Stomach smooth muscle (tissue), 2 donors: ENCODE data around the gene IL24.

Experiments used
- H3K27ac ChIP-seq: one replicate; pipeline ENCODE4 v1.7.0; 2013; ENCODE audit warnings: mild to moderate bottlenecking, low read length, inconsistent platforms
- H3K27me3 ChIP-seq, 2 donors: one replicate each; pipeline ENCODE4 v1.7.0; 2013; ENCODE audit warnings: low read length in 2 of 2; ENCODE audit not compliant: insufficient read depth in 2 of 2, control insufficient read depth in 1 of 2
- H3K36me3 ChIP-seq, 2 donors: one replicate each; pipeline ENCODE4 v1.7.0; 2013; ENCODE audit warnings: low read length in 2 of 2; ENCODE audit not compliant: control insufficient read depth in 2 of 2, insufficient read depth in 2 of 2
- H3K4me1 ChIP-seq: one replicate; pipeline ENCODE4 v1.7.0; 2013; ENCODE audit warnings: low read length; ENCODE audit not compliant: control insufficient read depth, insufficient read depth
- H3K4me3 ChIP-seq, 2 donors: one replicate each; pipeline ENCODE4 v1.7.0; 2013; ENCODE audit warnings: low read length in 2 of 2
- H3K9ac ChIP-seq, 2 donors: one replicate each; pipeline ENCODE4 v1.7.0; 2013; ENCODE audit warnings: low read length in 2 of 2, mild to moderate bottlenecking in 1 of 2
- H3K9me3 ChIP-seq, 2 donors: one replicate each; pipeline ENCODE4 v1.7.0; 2013; ENCODE audit warnings: low read length in 2 of 2; ENCODE audit not compliant: control insufficient read depth in 2 of 2
- donor health status: healthy.
- donor health status: Pancreatic carcinoma.

IL24 gene

GRCh38 chr1:206893380-206893779 lies 3.9 kb upstream of the IL24 start:
- H3K9me3 ChIP-seq = no peaks in the 10 kb centered on the region
- H3K27ac ChIP-seq = no peak overlapping the region
- H3K9ac ChIP-seq = no peak overlapping the region
- H3K36me3 ChIP-seq = no peaks in the 10 kb centered on the region
- H3K4me3 ChIP-seq = no peak overlapping the region
- H3K4me1 ChIP-seq = peaks cover 4% of the 10 kb centered on the region
- peaks cover 7 to 13% of the 10 kb centered on the region in 2 donors for H3K27me3 ChIP-seq

DNA sequence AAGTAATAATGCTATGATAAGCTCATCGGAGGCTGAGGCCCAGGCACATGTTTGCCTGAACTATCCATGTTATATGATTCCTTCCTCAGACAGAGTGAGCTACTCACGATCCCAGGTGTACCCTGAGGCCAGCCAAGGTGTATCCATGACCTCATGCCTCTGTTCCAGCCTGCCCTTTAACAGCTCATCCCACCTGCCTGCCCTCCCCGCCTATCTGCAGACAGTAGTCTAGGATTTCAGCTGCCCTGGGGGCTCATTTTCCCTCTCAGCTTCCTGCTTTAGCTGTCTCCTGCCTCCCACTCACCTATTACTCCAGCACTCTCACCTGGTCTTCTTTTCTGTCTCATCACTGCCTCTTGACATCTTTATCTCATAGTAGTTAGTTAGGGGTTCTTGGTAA lies 1.9 kb upstream of the IL24 start:
- Histone ChIP-seq H3K9ac (no peak overlapping the region), H3K27ac (no peak overlapping the region), H3K4me1 (peaks cover 4% of the 10 kb centered on the region), H3K36me3 (no peaks in the 10 kb centered on the region), H3K27me3 (peaks cover 9 to 16% of the 10 kb centered on the region in 2 donors), H3K9me3 (no peaks in the 10 kb centered on the region), H3K4me3 (no peak overlapping the region)

GRCh38 chr1:206895837-206896242 lies 1.4 kb upstream of the IL24 start:
- no peak overlapping the region for H3K9ac ChIP-seq
- no peak overlapping the region for H3K4me3 ChIP-seq
- no peaks in the 10 kb centered on the region for H3K9me3 ChIP-seq
- no peaks in the 10 kb centered on the region for H3K36me3 ChIP-seq
- H3K4me1 ChIP-seq = peaks cover 4% of the 10 kb centered on the region
- H3K27me3 ChIP-seq = peaks cover 9 to 16% of the 10 kb centered on the region in 2 donors
- no peak overlapping the region for H3K27ac ChIP-seq

DNA sequence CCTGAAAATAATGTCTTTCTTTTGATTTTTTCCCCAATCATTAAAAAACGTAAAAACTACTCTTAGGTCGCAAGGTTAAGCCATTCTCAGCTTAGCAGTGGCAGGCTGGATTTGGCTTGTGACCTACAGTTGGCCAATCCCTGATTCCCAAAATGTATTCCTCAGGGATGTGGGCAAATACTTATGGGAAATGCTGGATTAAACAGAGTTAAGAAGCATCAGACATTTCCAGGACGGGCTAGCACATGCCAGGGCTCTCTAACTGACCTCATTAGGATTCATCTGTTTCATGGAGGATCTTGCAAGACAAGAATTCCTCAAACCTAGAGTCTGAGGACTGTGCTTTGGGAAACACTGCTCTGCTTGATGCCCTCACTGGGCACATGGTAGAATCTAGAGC lies 982 bp upstream of the IL24 start:
- Histone ChIP-seq H3K36me3 (no peaks in the 10 kb centered on the region), H3K9ac (no peak overlapping the region), H3K4me1 (peaks cover 4% of the 10 kb centered on the region), H3K4me3 (no peak overlapping the region), H3K9me3 (no peaks in the 10 kb centered on the region), H3K27me3 (peaks cover 9 to 14% of the 10 kb centered on the region in 2 donors), H3K27ac (no peak overlapping the region)

- no peak overlapping the region for H3K9ac ChIP-seq
- no peak overlapping the region for H3K27ac ChIP-seq
- H3K36me3 ChIP-seq = no peaks in the 10 kb centered on the region
- H3K27me3 ChIP-seq = peaks cover 2 to 8% of the 10 kb centered on the region in 2 donors
- no peaks in the 10 kb centered on the region for H3K9me3 ChIP-seq
- peaks cover 4% of the 10 kb centered on the region for H3K4me1 ChIP-seq
- no peak overlapping the region for H3K4me3 ChIP-seq
Measured at GRCh38 chr1:206898089-206898914, 1.1 kb downstream of the IL24 start.

GRCh38 chr1:206898915-206899431 lies 1.7 kb downstream of the IL24 start:
- H3K4me3 ChIP-seq = no peak overlapping the region
- H3K9me3 ChIP-seq = no peaks in the 10 kb centered on the region
- peaks cover 2 to 7% of the 10 kb centered on the region in 2 donors for H3K27me3 ChIP-seq
- no peak overlapping the region for H3K9ac ChIP-seq
- H3K4me1 ChIP-seq = peaks cover 4% of the 10 kb centered on the region
- no peaks in the 10 kb centered on the region for H3K36me3 ChIP-seq
- H3K27ac ChIP-seq = no peak overlapping the region

DNA sequence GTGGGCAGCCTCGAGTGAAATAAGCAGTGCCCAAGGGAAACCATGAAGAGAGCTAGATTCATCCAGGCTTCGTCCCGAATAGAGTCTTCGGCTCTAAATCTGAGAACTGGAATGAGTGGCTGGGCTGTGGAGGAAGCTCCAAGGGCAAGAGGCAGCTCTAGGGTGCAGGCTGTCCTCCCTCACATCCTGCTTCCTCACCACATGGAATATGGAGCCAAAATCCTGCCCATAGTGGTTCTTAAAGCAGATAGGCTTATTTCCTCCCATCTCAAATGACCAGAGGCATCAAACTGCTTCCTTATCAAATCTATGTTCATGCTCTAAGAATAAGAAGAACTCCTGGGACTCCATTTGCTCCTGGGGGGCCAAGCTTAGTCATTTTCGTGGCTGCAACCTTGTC lies 2.5 kb downstream of the IL24 start:
- Histone ChIP-seq H3K9me3 (no peaks in the 10 kb centered on the region), H3K9ac (no peak overlapping the region), H3K4me3 (no peak overlapping the region), H3K4me1 (peaks cover 4% of the 10 kb centered on the region), H3K27me3 (peaks cover 2 to 9% of the 10 kb centered on the region in 2 donors), H3K36me3 (no peaks in the 10 kb centered on the region), H3K27ac (no peak overlapping the region)

DNA sequence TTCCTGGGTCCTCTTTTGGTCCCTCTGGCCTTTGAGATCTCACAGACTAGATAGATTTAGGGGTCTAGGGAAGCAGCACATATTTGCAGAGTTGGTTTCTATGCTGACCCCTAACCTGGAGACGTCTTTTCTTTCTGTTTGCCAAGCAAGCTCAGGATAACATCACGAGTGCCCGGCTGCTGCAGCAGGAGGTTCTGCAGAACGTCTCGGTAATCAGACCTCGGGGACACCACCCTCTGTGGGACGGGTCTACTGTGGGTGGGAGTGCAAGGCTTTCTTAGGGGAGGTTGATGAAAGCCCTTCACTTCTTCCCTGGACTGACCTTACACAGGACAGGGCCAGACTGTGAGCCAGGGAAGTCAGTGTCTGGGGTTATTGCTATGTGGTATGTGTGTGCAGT lies 2.9 kb downstream of the IL24 start:
- Histone ChIP-seq H3K36me3 (no peaks in the 10 kb centered on the region), H3K9ac (no peak overlapping the region), H3K27ac (no peak overlapping the region), H3K9me3 (no peaks in the 10 kb centered on the region), H3K27me3 (peaks cover 2 to 10% of the 10 kb centered on the region in 2 donors), H3K4me3 (no peak overlapping the region), H3K4me1 (peaks cover 4% of the 10 kb centered on the region)

DNA sequence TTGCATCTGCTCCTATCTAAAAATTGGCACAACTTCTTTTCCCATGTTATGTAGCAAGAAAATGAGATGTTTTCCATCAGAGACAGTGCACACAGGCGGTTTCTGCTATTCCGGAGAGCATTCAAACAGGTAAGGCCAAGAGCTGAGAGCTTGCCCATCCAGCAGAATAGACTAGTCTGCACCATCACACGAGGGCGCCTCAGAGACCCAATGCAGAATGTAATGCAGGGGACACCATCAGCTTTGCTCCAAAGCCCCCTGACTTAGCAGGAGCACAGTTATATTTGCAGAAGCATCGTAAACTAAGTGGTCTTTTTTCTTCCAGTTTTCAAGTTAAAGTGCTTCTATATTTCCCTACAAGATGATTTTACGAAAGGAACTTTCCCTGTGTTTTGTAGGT lies 4.7 kb downstream of the IL24 start:
- Histone ChIP-seq H3K27me3 (peaks cover 2 to 5% of the 10 kb centered on the region in 2 donors), H3K36me3 (no peaks in the 10 kb centered on the region), H3K4me1 (no peaks in the 10 kb centered on the region)

DNA sequence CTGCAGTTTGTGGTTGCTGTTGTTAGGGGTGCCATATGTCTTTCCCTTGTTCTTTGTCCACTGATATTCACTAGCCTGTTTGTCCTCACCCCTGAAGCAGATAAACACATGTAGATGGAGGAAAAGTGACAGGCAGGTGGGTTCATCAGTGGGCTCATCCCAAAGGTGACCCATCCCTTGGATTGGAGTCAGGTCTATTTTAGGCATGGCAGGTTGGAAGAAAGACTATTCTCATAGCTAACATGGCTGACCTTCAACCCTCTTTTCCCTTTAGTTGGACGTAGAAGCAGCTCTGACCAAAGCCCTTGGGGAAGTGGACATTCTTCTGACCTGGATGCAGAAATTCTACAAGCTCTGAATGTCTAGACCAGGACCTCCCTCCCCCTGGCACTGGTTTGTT lies 5.5 kb downstream of the IL24 start:
- H3K9ac ChIP-seq = no peak overlapping the region
- peaks cover 2 to 11% of the 10 kb centered on the region in 2 donors for H3K27me3 ChIP-seq
- H3K27ac ChIP-seq = no peak overlapping the region
- no peaks in the 10 kb centered on the region for H3K36me3 ChIP-seq
- H3K4me1 ChIP-seq = no peaks in the 10 kb centered on the region
- H3K9me3 ChIP-seq = no peaks in the 10 kb centered on the region
- no peak overlapping the region for H3K4me3 ChIP-seq

More for the DNA sequence above, 4.7 kb downstream of the IL24 start:
- H3K27ac ChIP-seq = no peak overlapping the region
- H3K9me3 ChIP-seq = no peaks in the 10 kb centered on the region
- no peak overlapping the region for H3K4me3 ChIP-seq
- no peak overlapping the region for H3K9ac ChIP-seq

DNA sequence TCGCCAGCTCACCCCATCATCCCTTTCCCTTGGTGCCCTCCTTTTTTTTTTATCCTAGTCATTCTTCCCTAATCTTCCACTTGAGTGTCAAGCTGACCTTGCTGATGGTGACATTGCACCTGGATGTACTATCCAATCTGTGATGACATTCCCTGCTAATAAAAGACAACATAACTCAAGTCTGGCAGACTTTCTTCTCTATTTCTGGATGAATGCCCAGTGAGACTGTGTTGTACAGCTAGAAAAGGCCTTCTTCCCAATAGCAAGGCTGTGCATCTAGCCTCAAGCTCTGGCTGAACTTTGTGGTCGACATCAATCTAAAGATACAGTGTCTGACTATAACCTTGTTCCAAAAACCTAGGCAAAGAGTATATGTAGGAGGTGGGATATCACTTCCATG lies 6.4 kb downstream of the IL24 start:
- Histone ChIP-seq H3K9me3 (no peaks in the 10 kb centered on the region), H3K27me3 (peaks cover 9 to 11% of the 10 kb centered on the region in 2 donors), H3K27ac (no peak overlapping the region), H3K4me3 (no peak overlapping the region), H3K4me1 (no peaks in the 10 kb centered on the region), H3K36me3 (no peaks in the 10 kb centered on the region), H3K9ac (no peak overlapping the region)
